D341Med (cell line): ENCODE data around the gene CDC42BPG.

Experiments used
- DNase-seq: peaks from one replicate; pipeline ENCODE4 v3.0.0; 2012; ENCODE audit warnings: low spot score

The CDC42BPG gene

DNA sequence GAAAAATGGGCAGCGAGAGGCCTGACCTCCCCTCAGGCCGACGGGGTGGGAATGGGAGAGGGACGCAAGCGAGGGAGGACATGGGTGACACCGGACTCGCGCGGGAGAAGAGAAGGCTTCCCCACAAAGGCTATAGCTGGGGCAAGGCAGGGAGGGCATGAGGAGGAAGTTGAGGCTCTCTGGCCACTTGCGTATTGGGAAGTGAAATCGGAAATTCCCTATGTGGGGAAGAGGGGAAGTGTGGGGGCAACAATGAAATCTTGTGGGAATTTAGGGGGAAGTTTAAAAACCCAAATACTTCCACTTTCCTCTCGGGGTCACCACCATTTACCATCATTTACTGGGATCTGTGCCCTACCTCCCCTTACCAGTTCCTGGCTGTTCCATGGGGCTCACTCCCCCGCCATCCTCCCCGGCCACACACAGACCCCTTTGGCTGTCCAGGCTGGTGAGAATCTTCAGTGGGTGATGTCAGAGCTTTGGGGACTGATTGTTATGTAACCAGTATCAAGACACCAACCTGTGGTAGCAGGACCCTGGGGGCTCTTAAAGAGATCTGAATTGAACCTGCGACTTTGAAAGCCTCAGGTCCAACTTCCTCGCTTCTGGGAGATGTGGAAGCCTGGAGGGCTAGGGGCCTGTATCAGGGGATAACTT is 34.9 kb upstream of the CDC42BPG start:
- DNase-seq = no peak

DNA sequence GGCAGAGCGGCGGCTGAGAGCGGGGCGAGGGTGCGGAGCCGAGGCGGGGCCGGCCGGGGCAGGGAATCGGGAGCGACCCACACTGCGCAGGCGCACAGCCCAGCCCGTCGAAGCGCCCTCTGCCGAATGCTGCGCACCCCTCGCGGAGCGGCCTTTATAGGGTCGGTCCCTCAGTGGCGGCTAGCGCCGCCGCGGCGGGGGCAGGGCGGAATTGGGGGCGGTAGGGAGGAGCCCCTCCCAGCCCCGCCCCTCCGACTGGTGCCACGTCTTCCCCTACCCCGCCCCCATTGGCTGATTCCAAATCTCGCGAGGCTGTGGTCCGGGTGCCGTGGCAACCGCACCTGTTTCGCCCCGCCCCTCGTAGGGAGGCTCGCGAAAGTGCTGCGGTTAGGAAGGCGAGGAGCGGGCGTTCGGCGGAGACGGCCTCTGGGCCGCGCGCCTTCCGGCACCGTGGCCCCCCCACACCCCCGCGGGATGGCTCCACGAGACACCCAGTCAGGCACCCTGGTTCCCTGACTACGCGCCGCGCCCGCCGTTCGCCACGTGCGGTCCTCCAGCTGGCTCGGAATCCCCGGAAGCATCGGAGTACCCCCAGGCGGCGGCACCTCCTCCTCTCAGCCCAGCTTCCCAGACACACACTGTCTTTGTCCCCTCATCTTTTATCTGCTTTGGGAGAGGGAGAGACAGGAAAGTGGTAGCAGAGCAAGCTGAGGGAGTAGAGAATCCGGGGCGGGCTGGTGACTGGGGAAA is 34.2 kb upstream of the CDC42BPG start, which contains the start of gene EHD1:
Gene EHD1 (minus strand): TSS at position 128 of the 750 bp plus-strand sequence. CDS start 157 bp downstream, outside the sequence.
- DNase-seq = peak; percentile 99

DNA sequence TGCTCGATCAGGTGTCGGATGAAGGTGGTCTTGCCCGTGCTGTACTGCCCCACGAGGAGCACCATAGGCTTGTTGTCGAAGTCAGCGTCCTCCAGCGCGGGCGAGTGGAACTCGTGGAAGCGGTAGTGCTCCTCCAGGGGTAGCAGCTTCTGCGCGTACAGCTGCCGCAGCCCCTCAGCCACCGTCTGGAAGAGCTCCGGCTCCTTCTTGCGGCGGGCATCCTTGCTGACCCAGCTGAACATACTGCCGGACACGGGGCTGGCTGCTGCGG is 33.7 kb upstream of the CDC42BPG start:
- DNase-seq = no peak

DNA sequence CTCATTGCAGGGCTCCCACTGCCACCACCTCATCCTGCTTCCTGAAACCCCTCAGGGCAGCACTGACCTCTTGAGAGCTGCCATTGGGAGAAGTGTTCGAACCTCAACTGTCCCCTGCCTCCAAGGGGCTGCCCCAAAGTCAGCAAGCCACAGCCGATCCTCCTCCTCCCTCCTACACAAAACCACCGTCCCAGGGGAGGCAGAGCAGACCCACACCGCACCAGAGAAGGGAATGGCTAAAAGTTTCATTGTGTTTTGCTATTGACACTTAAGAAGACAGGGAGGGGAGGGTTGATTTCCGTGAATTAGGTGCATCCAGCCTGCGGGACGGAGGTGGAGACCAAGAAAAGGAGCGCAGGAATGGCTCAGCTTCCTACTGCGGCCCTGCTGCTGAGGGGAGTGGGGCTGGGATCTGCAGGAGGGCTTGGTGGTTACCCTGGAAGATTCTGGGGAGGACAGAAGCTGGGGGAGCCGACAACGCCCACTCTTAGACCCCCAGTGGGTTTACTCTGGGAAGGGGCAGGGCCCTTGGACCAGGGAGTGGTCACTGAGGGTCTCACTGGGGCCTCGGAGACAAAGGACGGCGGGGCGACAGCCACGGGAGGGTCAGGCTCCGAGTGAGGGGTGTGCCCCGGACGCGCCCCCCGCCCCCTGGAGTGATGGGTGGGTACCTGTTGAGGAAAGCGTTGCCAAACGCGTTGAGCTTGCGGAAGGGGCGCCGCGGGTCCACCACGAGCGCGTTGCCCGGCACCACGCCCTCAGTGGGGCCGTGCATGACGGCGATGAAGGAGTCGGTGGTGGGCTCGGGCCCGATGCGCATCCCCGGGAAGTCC is 33.2 kb upstream of the CDC42BPG start:
- no peak for DNase-seq

DNA sequence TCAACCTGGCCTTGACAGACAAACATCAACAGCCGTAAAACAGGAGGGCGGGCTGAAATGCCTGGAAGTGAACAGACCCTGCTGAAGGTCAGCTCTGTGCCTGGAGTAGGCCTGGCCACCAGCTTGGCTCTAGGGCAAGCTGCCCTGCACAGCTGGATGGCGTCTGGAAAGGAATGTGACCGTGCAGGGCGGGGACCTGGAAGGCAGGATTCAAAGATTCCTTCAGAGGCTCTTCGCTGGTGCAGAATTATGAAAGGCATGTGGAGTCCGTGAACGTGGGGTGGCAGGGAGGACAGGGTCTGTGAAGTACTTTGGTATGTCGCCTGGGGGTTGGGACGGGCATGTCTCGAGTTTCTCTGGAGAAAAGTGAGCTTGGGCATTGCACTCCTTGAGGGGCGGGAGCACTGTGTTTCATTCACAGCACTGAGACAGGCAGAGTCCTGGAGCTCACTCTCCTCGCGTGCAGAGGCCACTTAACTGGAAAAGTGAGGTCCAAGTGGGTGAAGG is 32.4 kb upstream of the CDC42BPG start:
- no peak for DNase-seq

DNA sequence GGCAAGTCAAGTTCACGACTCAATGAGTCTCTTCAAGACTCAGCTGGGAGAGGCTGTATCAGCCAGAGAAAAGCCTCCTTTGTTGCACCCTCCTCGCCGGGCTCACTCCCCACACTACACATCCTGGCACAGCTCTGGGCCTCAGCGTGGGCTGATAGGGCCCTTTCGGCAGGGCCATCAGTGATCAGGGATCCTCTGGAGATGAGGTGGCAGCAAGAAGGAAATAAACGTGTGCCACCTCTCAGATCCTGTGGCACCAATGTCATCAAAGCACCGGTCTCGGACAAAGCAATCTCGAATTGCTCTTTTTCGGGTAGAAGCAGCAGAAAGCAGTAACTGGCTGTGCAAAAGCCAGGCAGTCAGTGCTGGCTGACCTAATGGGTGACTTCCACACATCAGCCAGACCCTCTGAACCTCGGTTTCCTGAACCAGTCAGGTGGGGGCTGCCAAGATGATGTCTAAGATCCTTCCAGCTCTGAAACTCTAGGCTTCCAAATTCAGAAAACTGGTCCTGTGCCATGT is 31.8 kb upstream of the CDC42BPG start:
- no peak for DNase-seq

DNA sequence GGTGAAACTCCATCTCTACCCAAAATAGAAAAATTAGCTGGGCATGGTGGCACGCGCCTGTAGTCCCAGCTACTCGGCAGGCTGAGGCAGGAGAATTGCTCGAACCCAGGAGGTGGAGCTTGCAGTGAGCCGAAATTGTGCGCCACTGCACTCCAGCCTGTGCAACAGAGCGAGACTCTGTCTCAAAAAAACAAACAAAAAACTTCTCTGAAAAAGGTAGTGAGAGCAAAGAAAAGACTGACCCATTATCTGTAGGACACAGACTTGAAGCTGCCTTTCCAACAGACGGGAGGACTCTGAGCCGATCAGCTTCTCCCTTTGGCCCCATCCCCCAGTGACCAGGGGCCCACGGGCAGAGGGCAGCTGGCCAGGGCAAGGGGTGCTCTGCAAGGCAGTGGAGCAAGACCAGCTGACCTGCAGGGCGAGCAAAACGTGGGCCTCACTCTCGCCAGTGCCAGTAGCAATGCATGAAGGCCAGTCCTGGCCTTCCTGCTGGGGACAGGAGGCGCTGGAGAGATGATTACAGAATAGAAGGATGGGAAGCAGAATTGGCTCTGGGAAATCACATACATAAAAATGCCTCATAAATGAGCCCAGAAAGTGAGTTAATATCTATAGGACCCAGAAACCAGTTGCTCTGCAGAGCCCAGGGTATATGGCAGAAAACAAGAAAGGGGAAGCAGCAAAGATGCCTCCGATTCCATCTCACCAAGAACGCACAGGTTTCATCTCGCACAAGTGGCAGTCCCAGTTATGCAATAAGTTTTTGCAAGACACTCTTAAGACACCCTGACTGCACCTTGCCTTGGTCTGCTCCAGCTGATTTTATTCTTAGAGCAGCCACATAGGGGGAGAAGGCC is 31.1 kb upstream of the CDC42BPG start:
- no peak for DNase-seq

DNA sequence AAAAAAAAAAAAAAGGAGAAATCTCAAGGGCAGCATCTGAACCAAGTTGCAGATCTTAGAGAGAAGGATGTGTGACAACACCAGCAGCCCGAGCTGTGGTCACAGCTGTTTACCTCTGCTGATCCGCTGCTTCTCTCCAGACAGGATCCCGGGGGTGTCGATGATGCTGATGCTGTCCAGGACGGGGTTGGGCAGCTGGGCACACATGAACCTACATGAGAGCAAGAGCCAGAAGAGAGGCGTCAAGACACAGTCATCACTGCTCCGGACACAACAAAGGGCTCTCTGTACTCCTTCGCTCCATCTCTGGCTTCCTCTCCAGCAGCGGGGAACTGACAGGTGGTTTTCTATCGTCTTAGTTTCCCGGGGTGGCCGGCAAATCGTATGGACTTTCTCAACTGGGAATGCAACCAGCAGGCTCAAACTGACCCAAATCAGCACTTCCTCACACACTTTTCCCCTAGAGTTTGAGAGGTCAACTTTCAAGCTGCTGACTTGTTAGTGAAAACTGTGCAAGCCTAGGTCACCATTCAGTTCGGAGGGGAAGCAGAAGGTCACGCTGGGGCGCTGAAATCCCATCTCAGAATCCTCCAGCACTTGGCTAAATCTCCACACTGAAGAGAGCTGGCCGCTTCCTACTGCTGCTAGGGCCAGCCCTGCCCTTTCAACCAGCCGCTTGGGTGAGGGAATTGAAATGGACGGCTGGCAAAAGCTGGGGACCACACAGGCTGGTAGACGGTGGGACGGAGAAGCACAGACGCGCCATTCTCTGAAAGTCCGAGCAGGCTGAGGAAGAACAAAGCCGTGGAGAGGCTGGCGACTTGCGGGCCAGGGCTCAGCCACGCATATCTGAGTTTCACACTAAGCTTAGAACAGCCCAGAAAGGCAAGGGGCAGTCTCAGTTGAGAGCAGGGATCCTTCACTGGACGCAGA is 30.1 kb upstream of the CDC42BPG start:
- DNase-seq = no peak

DNA sequence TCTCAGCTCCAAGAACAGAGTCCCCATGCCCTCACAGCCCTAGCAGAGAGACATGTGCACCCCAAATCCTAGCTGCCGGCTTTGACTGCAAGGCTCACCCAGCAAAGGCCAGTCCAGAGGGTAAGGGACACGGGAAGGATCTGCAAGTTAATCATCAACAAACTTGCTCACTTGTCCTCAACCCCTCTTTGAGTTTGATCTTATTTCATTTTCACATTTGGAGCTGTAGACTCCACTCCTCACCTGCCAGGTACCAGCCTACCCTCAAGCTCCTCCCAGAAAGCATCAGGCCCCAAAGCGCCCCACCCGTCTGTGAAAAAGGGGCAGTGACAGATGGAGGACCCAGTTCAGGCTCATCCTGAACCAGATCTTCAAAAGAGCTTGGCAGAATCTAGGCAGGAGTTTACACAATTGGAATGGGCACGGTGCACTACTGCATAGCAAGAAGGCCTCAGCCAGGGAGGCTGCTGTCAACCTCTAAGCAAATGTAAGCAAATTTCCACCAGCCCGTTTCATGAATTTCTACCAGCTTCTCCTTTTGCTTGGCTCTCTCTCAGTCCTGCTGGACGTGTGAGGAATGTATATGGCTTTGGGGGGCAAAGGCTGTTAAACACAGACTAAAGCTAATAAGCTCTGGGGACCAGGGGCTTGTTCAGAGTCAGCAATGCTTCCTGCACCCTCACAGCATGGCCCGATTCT is 28.5 kb upstream of the CDC42BPG start:
- no peak for DNase-seq

DNA sequence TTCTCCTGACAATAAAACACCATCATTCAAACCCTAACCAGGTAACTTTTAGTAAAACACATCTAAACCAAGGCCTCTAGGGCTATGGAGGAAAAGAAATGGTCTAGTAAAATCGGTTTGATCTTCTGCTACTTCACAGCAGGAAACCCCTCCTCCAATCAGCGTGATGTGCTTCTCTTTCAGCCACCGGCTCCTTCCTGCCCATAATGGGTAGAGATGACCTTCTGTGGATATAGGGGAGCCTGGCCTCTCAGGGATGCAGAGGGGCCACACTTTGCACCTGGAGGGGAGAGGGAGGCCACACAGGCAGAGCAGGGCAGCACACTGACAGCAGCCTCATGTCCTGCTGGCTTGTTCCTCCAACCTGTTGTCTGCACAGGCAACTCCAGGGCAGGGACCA is 27.0 kb upstream of the CDC42BPG start:
- DNase-seq = no peak

DNA sequence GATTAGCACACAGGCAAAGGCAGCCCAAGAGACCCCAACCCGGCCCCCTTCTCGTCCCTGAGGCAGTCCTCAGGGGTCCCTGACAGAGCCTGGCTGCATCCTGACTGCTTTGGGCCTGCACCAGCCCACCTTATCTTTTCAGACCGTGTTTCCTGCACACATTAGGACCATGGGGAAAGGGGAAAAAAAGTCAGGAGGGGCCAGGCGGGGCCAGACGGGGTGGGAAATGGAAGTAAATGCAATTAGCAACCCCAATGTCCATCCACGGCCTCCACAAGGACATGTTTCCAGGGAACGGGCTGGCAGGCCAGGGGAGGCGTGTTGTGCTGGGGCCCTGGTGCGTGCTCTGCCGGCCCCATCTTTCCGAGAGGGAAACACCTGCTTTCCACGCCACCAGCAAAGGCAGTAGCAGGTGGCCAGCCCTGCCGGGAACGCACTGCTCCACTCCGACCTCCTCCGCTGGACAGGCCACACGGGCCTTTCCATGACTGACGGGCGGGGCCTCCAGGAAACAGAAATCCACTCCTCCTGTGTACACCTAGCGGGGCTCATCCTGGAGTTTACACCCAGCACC is 26.5 kb upstream of the CDC42BPG start:
- no peak for DNase-seq

DNA sequence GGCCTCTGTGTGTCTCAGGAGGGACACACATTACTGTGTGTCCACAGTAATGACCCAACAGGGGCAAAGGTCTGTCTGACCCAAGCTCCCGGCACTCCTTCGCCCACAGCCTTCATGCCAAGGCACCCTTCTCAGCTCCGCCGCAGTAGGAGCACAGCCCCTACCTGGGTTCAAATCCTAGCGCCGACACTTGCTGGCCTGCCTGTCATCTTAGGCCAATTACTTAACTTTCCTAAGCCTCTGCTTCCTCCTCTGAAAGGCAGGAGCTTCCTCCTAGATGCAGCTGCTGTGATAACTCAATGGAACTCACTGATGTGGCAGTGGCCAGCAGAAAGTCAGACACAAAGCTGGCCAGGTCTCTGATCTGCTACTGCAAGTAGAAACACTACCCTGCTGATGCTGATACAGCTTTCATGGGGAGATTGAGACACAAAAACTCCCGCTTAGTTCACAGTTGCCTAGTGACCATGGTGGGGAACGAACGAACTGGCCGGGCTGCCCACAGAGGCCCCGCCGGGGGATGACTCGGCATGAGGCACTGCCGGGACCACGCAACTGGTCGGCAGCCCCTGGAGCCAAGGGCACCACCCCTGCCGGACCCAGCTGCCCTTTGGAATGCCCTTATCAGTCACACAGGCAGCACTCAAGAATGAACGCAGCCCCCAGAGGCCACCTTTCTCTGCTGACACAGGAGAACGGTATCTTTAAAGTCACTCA is 25.9 kb upstream of the CDC42BPG start:
- DNase-seq = no peak

DNA sequence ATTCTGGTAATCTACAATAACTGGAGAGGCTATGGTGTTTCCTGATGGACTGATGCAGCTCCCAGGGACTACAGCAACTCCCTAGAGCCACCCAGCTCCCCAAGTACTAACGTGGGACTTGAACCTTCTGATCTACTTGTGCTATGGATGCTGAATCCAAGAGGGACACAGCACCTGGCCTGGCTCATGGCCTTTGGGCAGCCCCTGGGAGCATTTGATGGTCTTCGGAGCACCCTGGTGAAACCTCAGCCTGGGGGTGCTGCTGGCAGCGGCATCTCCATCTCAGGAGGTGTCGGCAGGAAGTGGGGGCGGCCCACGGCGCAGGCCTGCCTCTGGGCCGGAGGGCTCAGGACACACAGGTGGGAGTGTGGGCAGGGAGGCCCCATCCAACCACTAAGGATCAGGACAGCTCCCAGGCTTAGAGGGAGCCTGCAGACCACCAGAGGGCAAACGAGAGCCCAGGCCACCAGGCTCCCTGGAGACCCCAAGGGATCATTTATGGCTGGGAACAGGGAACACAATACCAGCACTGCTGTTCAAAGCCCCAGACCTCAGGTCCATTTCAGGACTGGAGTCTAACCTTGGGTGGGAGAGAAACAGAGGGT is 25.2 kb upstream of the CDC42BPG start:
- DNase-seq = peak; percentile 79

DNA sequence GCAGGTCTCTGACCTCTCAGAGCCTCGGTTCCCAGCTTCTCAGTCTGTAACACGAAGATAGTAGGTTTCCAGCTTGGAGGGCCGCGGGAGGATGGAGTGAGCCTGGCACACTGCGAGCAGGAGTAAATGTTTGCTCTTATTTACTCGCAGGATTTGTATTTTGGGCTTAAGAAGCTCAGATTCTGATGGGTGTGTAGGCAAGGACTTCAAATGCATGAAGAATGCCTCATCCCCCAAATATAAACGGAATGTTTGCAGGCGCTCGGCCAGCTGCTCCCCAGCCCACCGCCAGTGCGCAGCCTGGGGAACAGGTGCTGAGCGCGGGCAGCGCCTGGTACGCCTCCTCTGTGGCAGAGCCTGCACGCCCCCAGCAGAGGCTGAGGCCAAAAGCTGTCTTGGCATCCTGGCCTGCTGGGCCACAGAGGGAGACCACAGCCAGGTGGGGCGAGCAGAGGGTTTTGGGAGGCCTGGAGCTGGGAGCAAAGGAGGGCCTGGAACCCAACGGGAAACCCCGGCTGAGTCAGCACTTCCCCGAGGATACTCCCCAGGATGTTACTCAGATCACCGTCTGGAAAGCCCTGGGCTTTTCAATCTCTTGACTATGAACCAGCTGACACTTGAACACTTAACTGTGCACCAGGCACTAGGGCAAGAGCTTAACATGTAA is 24.6 kb upstream of the CDC42BPG start:
- DNase-seq = no peak

DNA sequence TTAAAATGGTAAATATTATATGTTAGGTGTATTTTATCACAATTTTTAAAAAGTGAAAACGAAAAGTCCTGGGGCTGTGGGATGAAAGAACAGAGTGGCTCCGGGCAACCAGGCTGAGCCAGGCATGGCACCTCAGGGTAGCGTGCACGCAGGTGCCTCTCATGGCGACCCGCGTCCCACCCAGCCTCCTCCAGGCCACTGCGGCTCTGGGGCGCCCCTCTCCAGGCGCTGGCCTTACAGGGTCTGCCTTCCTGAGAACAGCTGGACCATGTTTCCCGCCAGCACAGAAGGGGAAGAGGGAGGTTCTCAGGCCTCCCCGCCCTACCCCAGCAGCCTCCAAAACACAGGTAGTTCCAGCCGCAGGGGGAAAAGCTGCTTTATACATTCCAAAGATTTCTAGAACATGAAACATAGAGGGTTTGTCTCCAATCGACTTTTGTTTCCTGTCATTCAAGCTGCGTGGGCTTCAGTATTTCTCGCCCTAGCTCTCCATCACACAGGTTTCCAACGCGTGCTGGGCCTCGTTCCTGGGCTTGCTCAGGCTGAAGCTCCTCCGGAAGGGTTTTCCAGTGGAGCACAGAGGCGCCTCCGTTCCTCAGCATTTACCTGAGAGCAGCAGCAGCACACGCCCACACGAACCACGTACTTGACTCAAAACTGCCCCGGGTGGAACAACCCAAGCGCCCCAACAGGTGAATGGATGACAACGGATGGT is 23.5 kb upstream of the CDC42BPG start:
- DNase-seq = no peak

DNA sequence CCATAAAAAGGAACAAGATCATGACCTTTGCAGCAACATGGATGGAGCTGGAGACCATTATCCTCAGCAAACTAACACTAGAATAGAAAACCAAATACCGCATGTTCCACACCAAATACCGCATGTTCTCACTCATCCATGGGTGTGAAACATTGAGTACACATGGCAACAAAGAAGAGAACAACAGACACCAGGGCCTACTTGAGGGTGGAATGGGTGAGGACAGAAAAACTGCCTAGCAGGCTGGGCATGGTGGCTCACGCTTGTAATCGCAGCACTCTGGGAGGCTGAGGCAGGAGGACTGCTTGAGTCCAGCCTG is 21.7 kb upstream of the CDC42BPG start:
- DNase-seq = no peak
